Activated naive CD4-positive, alpha-beta T cell treated with anti-CD3 and anti-CD28 coated beads, Interleukin-2, amount 50 U/mL, for 72 hours (primary cell): ENCODE measurements around the gene XRCC3. TPM values are rescaled to one million over a fixed set of nuclear protein-coding genes. Genes with fewer than 3 reads are reported as not detected.

Experiments
- ATAC-seq, 2 donors: fragments of 150-1000 bp; cut with Tn5 transposase; 2 replicates each; pipeline ENCODE4 v1.10.0; 2021; ENCODE audit warnings: mild to moderate bottlenecking in 2 of 2, moderate library complexity in 2 of 2
- DNase-seq, 2 donors: peaks; one replicate each; pipeline ENCODE4 v3.0.0; 2021 to 2022; ENCODE audit warnings: low spot score in 2 of 2
- H3K27ac Mint-ChIP-seq, 2 donors: one replicate each; pipeline ENCODE4 v1.8.0; 2022; ENCODE audit warnings: mild to moderate bottlenecking in 2 of 2, mixed read lengths in 2 of 2
- H3K36me3 Mint-ChIP-seq, 2 donors: one replicate each; pipeline ENCODE4 v1.8.0; 2022; ENCODE audit warnings: mixed read lengths in 2 of 2
- H3K9me3 Mint-ChIP-seq, 2 donors: one replicate each; pipeline ENCODE4 v1.8.0; 2022; ENCODE audit warnings: mixed read lengths in 2 of 2
- total RNA-seq, 2 donors: library from RNA; stranded (reverse); gene quantifications; one replicate each; pipeline ENCODE4 v1.2.3, GENCODE V29; 2022

The XRCC3 gene
- total RNA-seq, 2 donors from 2014 or later = 45.8 to 46.4 TPM

GRCh38 chr14:103651585-103651984 is 63.7 kb downstream of the XRCC3 start:
- H3K9me3 Mint-ChIP-seq = no peaks in the 10 kb centered on the region
- ATAC-seq (no peak), DNase-seq (no peak)
- H3K36me3 Mint-ChIP-seq = peaks cover 0 to 6% of the 10 kb centered on the region in 2 donors
- H3K27ac Mint-ChIP-seq = no peak overlapping the region

- H3K27ac Mint-ChIP-seq = no peak overlapping the region
- H3K9me3 Mint-ChIP-seq = no peaks in the 10 kb centered on the region
- DNase-seq (no peak), ATAC-seq (no peak)
- H3K36me3 Mint-ChIP-seq = peaks cover 0 to 6% of the 10 kb centered on the region in 2 donors
Observed at GRCh38 chr14:103650213-103650612, 65.0 kb downstream of the XRCC3 start.

GRCh38 chr14:103649001-103649400 is 66.2 kb downstream of the XRCC3 start:
- ATAC-seq (no peak), DNase-seq (no peak)
- Mint-ChIP-seq H3K9me3 (no peaks in the 10 kb centered on the region), H3K27ac (no peak overlapping the region), H3K36me3 (no peaks in the 10 kb centered on the region)

Other genes starting within 250 kb of the XRCC3 start
- 1 to 10 TPM; 2.6 to 9.4 TPM for gene CKB, start 192.6 kb downstream of the XRCC3 start, total RNA-seq
- 1 to 10 TPM; 5.6 to 9.2 TPM for gene TRMT61A, start 186.3 kb downstream of the XRCC3 start, total RNA-seq
- gene BAG5, start 152.8 kb downstream of the XRCC3 start, total RNA-seq = 10 to 100 TPM; 15.6 to 24.1 TPM
- gene COA8, start 152.5 kb downstream of the XRCC3 start, total RNA-seq = 10 to 100 TPM; 14.1 to 39.9 TPM
- 100 to 1,000 TPM; 114 to 137 TPM for gene KLC1, start 86.2 kb downstream of the XRCC3 start, total RNA-seq
- 10 to 100 TPM; 15.3 to 16.4 TPM for gene ZFYVE21, start 359 bp upstream of the XRCC3 start, total RNA-seq
- 10 to 100 TPM; 11.7 to 12.1 TPM for gene PPP1R13B, start 132.1 kb upstream of the XRCC3 start, total RNA-seq
- under 1 TPM; 0.10 to 0.68 TPM for gene TDRD9, start 213.0 kb upstream of the XRCC3 start, total RNA-seq
- not detected for gene RD3L, start 227.1 kb upstream of the XRCC3 start, total RNA-seq